Occipital lobe (tissue), 2 donors: ENCODE data around the gene HOXC13. TPM values are rescaled to one million over a fixed set of nuclear protein-coding genes. Genes with fewer than 3 reads are reported as not detected.

Source experiments
- DNase-seq: peaks from one replicate; lab custom pipeline; 2025; lab: John Stamatoyannopoulos, UW
- total RNA-seq: library from RNA; depleted of rRNA; stranded (reverse); fragments of >200 nt; gene quantifications from one replicate; pipeline ENCODE4 v1.2.3, GENCODE V29; 2014

Gene HOXC13
- total RNA-seq, 1 donor from 2014 or later: not detected

DNA sequence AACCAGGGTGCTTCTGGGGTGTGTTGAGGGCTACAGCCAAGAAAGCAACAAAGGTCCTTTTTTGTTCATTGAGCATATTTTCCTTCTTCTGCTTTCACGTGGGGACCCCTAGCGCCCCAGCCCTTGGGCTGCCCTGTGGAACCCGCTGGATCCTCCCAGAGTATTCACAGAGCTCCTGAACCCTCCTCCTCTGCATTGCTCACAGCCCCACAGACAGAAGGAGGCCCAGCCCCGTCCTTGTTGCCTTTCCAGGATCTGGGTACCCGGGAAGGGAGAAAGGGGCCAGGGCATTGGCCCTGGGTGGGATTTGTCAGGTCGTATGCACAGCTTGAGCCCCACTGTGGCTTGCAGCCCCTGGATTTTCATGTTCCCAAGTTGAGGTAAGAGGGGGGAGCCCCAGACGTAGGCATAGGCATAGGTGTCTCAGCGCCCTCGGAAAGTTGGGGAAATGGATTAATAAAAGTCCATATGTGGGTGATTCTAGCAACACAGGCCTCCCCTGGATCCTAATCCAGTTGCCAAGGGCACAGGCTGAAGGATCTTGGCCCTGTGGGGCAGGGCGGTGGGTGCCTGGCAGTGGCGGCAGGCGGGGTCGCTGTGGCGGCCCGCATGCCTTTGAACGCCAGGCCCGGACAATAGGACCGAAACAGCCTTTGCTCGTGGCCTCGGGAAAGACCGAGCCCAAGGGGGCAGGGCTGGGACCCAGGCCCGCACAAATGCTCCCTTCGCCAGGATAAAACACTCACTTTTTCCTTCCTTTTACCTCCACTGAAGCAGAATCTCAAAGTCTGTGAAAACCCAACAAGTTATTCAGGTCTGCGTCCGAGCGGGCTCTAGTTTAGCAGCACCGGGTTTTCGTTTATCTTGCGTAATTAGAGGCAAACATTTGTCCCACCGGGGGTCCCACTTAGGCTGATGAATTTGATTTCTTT lies 43.3 kb downstream of the HOXC13 start:
- DNase-seq: no peak

DNA sequence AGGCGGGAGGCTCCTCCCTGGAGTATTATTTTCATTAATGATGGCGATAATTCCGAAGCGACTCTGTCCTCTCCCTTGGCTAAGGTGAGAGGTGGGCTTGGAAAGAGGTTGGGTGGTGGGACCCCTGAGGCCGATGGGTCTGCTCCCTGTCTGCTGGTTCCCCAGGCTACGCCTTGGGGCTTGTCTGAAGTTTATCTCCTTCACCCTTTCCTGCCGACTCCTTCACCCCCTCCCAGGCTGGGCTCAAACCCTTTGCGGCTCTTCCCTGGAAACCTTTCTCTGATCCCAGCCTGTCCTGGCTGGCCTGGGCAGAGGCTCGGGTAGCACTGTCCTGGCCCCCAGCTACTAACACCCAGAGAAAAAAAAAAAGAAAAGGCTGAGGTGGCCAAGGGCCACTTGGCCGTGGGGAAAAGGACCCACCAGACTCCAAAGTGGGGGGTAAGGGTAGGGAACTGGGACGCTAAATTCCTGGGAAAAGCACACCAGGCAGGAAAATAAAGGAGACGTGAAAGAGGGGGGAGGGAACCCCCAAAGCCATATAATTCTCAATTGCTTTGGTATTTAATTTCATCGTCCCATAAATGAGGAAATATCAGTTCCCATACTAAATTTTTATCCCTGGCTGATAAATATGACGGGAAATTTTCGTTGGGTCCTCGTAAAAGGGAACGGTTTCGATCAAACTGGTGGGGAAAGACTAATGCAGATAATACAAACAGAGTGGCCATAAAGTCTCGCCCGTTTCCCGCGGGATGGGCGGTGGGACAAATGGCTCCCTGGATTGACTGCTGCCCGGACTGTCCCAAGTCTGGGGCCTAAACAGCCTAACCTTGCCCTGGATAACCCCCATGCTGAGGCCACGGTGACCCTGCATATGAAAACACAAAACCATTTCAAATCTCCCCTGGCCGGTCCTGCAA lies 44.3 kb downstream of the HOXC13 start:
- DNase-seq: no peak

DNA sequence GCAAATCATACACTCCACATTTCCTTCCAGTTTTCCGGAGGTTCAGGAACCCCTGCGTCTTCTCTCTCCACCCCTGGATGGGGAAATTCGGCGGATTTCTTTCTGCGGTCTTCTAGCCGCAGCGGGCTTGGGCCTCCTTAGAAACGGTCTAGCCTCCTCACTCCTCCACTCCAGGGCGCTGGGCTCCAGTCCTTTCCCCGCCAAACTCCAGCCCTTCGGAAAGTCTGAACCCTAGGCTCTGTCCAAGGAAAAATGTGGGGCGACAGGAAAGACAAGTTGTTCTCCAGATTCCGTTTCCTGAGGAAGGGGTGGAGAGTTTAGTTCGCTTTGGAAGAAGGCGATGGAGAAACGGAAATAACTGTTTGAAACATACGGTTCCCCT lies 44.9 kb downstream of the HOXC13 start:
- DNase-seq: no peak

DNA sequence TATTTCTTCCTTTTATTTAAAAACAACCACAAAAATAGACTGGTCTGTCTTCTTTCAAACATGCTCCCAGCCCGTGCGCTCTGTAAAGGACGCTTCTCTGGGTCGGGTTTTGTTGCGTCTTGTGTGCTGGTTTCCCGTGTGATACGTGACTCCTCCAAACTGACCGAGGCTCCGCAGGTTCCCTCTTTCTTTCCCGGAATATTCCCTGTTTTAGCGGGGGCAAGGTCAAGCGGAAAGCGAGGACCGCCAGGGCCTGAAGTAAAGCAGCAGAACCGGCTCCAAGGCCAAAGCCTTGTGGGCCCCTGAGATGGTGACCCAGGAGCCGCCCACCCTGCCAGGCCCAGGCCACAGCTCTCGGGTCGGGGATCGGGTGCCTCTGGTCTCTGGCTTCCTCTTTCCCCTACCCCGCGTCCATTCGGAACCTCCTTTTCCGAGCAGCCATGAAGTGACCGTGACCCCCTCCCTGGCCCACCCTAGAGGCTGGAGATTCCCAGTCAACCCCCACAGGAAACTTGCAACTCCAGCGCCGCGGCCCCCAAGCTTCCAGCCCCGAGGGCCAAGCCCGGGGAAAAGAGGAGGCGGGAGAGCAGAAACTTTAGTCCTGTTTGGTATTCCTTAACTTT lies 45.4 kb downstream of the HOXC13 start:
- DNase-seq: no peak

DNA sequence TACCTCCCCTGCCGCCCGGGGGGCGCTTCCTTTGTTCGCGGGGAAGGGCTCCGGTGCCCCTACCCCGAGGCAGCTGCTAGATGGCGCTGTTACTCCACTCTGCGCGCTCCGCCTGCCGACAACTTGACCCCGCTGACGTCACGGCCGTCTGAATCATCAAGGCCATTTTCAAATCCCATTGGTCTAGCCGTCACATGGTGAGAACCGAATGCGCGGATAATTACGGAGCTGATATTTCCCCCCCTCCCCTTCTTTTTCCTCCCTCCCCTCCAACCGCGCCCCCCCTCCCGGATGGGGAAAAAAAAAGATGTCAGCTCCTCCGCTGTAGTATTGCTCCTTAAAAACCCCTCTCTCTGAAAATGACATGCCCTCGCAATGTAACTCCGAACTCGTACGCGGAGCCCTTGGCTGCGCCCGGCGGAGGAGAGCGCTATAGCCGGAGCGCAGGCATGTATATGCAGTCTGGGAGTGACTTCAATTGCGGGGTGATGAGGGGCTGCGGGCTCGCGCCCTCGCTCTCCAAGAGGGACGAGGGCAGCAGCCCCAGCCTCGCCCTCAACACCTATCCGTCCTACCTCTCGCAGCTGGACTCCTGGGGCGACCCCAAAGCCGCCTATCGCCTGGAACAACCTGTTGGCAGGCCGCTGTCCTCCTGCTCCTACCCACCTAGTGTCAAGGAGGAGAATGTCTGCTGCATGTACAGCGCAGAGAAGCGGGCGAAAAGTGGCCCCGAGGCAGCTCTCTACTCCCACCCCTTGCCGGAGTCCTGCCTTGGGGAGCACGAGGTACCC lies 46.5 kb downstream of the HOXC13 start, which contains the start of gene HOXC10:
Gene HOXC10 (plus strand): TSS at position 246 of the 791 bp plus-strand sequence. CDS start 114 bp downstream, at position 360.
- no peak for DNase-seq

DNA sequence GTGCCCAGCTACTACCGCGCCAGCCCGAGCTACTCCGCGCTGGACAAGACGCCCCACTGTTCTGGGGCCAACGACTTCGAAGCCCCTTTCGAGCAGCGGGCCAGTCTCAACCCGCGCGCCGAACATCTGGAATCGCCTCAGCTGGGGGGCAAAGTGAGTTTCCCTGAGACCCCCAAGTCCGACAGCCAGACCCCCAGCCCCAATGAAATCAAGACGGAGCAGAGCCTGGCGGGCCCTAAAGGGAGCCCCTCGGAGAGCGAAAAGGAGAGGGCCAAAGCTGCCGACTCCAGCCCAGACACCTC lies 47.0 kb downstream of the HOXC13 start:
- DNase-seq: no peak

DNA sequence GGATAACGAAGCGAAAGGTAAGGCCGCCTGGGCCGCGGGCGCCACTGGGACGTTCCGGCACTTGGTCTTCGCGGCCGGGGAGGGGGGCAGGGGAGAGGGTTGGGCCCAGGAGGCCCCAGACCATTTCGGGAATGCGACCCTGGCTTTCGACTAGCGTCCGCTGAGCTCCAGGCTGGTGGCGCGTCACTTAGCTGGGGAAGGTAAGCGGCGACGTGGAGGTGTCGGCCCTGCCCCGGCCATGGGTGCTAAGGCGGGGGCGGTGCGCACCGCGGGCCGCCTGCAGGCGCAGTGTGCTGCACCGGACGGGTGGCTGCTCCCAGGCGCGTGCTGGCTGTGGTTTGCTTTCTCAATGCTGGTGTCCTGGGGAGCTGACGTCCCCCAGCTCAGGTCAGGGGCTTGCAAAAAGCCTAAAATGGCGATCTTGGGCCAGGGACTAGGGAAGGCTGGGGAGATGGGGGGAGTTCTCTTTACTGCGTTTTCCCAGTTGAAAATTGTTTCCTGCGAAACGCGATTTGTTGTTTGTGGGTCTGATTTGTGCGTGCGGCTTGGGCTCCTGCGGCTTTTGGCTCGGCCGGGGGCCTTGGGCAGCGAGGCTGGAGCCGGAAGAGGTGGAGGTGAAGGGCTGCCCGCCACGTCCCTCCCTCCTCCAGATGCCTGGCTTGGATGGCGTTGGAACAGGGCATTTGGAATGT lies 47.5 kb downstream of the HOXC13 start:
- DNase-seq: no peak

DNA sequence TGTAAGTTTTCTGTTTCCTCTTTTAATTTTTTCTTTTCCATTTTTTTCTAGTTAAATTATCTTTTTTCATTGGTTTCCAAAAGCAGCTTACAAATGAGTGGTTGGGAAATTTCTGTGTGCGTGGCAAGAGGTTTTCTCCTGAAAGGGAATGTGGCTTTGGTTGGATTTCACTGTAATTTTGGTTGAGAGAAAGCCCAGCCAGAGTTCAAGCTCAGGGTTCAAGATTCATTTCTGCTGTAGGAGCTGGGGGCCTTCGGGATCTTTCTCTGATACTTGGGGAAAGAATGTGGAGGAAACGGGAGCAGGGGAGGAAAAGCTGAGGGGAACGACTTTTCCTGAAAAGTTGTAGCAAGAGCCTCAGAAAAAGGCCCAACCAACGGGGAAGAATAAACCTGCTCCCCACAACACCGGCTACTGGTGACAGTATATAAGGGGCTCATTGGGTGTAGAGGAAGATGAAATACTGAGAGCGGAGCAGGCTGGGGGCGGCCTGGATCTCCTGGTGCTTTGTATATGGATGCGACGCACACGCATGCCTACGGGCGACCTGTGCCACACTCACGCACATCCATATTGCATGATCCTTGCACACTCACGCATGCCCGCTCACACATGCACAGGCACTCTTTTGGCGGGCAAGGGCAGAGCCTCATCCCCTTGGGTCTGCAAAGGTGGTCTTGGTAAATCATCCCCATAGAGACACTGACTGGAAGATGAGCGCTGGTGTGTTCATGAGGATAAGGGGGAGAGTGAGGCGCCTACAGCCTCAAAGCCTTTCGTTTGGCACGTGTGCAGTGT lies 48.3 kb downstream of the HOXC13 start:
- no peak for DNase-seq

DNA sequence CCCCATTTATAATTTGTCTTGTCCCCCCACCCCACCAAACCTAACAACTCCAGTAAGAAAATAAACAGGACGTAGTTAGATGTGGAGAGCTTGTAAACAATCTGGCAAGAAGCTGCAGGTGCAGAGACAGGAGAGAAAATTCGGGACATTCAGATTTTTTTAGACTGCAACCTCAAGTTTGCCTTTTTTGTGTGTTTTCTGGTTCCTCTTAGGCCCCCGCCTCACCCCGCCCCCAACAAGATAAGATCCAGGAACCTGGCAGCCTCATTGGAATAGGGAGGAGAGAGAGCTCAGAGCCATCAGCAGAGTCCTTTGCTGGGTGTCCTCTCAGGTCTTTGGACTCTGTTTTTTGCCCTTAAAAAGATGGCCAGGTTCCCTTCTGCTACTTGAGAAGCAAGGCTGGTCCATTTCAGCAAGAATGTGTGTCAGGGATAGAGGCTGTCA lies 49.2 kb downstream of the HOXC13 start:
- no peak for DNase-seq

DNA sequence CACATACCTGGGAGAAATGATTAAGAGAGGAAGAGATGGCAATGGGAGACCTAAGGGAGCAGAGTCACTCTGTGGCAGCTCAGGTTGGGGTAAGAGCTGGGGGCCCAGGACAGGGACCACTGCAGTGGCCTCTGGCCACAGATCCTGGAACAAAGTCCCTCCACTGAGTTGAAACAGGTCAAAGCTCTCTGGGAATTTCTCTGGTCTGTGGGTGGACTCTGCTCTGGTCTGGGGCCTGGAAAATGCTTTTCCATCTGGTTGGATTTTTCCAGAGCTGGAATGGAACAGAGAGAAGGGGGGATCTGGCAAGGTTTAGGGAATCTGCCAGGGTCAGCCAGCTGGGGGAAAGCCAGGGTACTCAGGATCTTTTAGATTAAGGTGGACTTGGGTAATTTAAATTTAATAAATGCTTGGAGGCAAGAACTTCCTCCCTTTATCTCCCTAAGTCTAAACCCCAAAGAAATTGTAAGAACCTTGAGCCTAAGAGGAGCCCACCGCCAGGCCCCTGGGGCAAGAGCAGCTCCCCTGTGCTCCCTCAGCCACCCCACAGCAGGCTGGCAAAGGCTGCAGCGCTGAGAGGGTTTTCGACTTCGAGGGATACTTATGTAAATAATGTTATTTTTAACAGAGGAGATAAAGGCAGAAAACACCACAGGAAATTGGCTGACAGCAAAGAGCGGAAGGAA lies 50.1 kb downstream of the HOXC13 start:
- no peak for DNase-seq

DNA sequence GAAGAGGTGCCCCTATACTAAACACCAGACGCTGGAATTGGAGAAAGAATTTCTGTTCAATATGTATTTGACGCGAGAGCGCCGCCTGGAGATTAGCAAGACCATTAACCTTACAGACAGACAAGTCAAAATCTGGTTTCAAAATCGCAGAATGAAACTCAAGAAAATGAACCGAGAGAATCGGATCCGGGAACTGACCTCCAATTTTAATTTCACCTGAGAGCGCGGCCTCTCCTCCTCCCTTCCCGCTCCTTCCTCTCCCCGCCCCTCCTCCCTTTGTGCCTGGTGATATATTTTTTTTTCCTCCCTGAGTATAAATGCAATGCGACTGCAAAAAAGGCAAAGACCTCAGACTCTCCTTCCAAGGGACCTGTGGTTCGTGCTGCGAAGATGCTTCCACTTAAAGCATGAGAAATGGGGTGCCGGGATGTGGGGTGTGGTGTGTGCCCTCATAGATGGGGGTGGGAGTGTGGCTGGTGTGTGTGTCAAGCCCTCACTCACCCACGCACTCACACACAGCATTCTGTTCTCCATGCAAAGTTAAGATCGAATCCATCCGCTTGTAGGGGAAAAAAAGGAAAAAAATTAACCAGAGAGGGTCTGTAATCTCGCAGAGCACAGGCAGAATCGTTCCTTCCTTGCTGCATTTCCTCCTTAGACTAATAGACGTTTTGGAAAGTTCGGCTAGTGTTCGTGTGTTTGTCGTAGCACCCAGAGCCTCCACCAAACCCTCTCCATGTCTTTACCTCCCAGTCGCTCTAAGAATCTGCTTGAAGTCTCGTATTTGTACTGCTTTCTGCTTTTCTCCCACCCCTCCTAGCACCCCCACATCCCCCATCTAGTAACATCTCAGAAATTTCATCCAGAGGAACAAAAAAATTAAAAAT lies 50.8 kb downstream of the HOXC13 start:
- no peak for DNase-seq

DNA sequence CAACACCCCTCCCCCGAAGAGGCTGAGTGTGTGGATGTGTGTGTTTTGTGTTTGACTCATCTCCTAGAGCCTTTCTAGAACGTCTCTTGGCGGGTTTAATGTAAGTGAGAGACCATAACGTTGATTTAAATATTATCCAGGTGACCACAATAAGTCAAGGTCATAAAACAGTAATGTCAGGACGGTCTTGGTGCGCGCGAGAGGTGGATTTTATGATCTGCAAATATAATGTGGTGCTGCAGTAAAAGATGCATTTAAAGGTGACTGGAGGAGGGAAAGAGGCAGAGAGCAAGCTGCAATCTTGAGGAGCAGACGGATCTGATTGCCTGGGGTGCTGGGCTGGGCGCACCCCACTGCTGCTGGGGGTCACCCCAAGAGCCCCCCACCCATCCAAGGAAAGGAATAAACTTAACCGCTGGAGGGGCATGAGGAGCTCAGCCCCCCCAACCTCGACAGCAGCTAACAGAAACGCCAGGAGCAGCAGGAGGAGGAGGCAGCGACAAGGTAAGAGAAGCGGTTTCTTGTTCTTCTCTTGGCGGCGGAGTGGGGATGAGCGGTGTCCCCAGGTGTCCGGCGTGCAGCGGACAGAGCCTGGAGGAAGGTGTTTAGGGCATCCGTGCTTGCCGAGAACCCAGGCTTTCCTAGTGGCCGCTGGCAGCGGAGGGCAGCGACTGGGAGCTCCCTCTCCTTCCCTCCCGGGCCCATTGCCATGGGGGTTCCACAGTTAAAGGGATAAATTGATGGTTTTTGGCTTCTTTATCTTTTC lies 51.9 kb downstream of the HOXC13 start:
- DNase-seq: no peak

DNA sequence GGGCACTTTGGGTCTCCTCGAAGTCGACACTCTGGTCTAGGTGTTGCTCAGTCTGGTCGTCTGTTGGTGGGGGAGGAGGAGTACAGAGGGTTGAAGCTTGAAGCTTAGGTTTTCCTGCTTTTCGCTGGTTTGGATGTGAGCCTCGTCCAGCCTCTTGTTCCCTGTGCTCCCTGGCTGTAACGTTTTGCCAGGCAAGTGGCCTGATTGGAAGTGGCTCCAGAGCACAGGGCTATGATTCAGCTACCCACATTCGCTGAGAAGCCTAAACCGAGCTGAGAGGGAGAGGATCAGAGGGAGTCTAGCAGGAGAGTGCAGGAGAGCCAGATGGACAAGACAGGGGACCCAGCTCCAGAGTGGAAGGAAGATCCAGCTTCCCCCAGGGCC lies 52.4 kb downstream of the HOXC13 start:
- no peak for DNase-seq

DNA sequence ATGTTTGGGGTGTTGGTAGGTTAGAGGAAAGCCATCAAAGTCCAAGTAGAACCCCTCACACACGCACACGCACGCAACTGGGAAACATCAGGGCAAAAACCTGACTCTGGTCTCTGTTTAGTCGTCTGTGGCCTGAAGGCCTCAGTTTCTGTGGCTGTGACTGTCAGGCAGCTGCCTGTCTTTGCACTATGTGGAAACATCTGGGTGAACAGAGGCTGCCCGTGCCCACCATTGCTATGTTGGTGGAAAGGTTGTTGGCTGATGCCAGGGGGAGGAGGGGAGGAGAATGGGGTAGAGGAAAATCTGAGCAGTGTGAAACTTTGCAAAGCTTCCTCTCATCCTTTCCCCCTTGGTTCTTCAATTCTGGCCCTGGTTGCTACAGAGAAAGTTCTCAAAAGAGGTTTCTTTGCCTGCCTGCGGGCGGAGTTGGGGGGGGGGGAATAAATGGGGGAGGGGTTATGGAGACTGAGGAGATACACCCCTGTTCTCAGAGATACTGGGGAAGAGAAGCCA lies 53.8 kb downstream of the HOXC13 start:
- DNase-seq: no peak

DNA sequence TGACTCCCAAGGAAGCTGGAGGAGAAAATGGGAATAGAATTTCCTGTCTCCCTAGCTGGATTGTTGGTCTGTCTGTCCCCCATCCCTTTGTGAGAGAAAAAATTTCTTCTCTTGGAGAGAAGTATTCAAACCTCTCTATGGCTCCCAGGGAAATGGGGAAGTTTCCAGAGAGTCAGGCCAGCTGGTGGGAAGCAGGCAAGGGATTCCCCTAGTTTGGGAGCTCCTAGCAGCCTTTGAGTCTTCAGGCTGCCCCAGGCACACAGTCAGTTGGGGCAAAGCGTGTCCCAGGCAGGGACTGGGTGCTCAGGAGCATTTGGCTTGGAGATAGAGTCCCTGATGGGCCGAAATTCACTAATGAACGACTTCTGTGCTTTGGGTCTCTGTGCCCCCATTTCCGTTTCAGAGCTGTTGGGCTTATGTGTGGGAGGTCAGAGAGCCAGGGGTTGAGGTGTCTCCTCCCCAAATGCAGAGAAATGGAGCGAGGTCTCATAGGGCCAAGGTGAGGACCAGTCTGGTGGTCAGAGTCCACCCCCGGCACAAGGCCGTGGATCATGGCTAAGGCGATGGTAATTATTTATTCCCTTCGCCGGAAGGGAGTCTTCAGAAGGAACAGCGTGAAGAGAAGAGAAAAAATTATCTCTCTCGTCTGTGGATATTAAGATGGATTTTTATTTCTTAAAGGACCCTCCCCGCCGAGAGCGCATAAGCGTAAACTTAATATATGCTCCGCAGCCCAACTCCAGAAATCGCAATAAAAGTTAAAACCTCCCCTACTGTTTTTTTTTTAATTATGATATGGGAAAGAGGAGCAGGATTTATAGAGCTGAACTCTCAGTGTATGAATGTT lies 54.8 kb downstream of the HOXC13 start:
- DNase-seq: no peak

DNA sequence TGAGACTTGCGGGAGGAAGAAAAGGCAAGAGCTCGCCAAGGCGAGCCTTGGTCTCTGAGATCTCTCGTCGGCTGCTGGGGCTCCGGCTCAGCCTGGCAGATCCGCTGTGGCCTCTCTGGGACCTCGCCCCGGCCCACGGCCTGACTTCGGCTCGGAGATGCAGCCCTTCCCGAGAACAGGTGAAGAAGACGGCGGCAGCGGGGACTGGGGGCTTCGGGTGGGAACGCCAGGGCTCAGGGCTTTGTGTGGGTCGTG lies 55.3 kb downstream of the HOXC13 start:
- DNase-seq: no peak
